ENCODE data around the gene DUSP5.

Gene DUSP5

DNA sequence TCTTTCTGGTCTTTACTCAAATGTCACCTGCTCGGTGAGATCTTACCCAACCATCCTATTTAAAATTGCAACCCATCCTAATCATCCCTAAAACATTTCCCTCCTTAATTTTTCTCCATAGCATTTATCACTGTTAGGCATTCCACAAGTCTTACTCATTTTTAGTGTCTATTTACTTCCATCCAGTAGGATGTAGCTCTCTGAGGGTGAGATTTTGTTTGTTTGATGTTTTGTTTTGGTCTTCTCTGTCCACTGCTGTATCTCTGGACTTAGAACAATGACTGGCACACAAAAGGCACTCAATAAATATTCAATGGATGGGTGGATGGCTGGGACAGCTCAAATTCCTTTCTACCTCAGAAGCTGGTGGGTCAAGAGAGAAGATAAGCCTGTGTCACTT, 15.8 kb upstream of the DUSP5 start:
- no peak for DNase-seq

DNA sequence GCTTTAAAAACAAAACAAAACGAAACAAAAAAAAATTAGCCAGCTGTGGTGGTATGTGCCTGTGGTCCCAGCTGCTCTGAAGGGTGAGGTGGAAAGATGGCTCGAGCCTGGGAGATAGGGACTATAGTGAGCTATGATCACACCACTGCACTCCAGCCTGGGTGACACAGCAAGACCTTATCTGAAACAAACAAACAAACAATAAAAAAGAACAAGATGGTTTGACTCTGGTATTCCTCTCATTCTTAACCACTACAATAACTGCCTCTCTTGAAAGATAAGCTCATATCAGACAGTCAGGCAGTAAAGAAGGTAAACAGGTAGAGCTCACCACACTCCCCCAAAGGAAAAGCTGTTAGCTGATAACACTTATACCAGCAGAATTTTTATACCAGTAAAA, 14.1 kb upstream of the DUSP5 start:
- no peak for DNase-seq

DNA sequence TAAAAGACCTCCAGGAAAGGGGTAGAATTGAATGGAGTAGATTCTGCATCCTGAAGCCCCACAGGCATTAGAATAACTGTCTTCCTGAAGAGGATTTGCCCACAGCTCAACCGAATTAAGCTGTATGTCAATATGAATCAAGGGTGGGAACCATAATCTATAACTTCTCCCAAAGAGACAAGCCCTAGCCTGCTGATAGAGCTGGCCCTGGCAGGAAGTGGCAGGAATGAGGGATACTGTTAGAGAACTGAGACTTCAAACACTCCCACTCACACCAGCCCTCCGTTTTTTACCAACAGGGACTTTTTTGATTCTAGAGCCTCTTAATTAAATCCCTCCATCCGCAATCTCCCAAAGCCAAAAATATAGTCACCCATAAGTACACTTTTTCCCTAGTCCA, 12.2 kb upstream of the DUSP5 start:
- DNase-seq: no peak

DNA sequence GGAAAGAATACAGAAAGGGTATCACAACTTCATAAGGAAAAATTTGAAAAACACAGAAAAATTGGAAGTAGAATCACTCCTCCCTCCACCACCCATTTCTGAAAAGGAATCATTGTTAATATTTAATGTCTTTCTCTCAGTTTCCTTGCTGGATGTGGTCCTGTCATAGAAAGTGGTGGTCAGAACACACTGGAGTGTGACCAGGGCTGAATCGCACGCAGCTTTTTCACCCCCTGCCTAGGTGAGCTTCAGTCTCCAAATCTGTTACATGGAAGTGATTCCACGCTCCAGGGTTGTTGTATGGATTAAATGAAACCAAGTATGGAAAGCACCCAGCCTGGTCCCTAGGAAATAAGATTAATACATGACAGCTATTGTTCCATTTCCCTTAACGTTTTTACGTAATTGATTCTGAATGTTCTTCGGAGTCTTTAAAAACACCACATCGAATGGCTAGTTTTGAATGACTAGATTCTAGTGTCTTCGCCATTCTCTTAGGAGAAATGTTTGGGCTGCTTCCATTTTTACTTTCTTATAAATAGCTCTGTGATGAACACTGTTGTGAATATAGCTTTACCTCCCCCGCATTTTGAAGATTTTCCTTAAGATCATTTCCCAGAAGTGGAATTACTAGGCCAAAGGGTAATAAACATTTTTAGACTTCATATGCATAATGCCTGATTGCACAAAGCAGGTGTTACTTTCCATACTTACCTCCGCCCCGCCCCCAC, 10.9 kb upstream of the DUSP5 start:
- DNase-seq: no peak

DNA sequence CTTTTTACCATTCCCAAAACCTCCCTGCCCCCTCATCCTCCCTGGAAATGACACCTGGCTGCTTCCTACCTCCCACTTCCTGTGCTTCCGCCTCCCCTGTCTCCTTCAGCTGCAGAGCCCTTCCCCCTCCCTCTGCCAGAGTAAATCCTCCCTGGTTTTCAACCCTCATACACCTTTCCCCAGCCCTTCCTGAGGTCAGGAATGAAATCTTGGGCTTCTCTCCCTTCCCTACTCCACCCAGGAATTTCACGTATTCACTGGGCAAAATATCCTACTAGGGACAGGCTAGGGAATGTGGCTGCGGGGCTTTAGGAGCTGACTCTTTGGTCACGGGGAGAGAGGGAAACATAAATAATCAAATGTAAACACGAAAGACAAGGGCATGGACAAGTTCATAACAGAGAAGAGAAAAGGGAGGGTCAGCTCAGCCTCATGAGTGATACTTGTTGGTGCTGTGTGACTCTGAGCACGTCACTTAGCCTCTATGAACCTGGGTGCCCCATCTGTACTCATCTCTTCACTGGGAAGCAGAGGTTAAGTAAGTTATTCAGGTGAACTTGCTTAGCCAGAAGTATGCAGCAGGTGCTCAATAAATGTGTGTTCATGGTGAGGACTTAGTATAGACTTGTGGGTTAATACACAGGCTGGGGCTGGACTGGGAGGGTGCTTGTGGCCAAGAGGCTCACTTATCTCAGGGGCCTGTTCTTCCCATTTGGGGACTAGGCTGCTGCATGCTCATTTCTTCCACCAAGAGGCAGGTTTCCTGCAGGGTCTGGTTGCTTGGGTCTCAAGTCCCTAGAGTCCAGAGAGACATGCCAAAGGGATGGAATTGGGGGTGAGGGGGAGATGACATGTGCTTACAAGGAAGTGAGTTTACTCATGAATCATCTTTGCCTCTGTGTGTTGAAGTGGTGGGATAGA, 10.0 kb upstream of the DUSP5 start:
- no peak for DNase-seq

DNA sequence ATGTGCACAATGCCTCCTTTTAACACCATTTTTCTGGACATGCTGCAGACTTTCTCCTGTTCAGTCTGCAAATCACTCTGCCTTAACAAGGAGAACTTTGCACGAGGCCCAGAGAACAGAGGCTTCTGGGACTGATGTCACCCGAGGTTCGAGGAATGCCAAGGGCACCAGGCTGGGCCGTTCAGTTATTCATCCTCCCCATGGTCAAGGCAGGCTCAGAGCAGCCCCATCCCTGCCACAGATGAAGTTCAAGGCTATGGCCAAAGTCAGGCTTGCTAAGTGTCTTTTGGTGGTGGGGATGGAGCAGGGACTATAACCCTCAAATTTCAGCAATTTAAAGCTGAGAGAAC, 9.4 kb upstream of the DUSP5 start:
- DNase-seq: no peak

DNA sequence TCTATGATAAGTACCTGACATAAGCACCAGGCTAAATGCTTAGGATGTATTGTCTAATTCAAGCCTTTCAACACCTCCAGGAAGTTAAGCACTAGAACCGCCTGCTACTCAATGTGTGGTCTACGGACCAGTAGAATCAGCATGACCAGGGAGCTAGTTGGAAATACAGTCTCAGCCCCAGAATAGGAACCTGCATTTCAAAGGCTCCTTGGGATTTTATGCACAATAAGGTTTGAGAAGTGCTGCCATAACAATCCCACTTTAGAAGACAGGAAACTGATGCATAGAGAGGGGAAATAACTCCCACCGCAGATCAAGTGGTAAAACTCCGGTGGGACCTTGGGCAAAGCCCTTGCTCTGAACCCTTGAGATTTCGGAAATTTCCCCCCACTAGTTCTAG, 8.8 kb upstream of the DUSP5 start:
- DNase-seq: no peak

DNA sequence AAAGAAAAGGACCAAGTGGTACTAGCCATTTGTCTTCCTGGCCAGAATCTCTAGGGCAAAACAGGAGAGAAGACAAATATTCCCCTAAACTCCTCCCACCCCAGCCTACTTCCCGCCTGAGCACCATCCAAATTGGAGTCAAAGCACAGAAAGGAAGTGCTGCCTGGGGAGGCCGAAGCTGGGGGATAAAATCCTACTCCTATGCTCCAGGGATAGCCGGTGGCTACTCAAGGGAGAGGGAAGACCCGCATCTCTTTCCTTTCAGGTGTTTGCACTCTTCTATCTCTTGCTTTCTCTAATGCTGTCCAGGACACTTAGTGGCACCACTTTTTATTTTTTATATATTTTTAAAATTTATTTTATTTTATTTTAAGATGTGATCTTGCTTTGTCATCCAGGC, 7.1 kb upstream of the DUSP5 start:
- no peak for DNase-seq

DNA sequence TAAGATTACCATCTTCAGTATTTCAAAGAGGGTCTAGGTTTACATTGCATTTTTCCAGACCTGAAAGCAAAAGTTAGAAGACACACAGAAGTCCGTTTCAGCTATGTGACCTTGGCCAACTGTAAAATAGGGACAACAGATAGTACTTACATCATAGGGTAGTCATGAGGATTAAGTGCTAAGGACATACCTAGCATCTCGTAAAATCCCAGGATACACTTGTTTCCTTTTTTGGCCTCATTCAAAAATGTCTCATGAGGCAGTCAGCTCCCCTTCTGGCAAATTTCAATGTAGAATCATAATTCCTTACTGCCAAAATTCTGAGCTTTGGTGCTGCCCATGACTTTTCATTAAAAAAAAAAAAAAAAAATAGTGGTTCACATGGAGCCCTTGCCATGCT, 6.4 kb upstream of the DUSP5 start:
- DNase-seq: no peak

DNA sequence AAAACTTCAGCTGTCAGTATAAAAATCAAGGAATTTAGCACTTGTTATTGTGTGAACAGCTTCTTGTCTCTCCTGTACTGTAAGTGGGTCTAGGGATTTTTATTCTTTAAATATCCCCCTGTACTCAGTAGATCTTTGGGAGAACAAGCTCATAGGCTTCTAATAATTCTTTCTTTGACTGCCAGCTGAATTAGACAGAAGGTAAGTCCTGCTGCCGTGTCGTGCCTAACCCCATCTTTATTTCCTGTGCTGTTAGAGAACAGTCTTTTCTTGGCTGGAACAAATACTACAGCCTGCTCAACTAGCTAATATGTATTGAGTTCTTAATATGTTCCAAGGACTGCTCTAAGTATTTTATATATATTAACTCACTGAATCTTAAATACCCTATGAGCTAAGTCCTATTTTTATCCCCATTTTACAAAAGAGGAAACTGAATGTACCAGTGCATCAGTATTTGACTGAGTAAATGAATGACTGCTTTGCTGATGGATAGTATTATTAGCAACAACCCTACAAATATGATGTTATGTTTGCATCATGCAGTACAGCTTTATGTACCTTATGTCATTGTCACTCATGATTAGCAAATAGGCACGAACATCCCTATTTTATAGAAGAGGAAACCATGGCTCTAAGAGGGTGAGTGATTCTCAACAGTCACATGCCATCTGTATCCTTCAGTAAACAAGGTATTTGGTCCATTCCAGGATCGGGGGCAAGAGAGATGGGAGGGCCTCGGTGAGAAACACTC, 5.5 kb upstream of the DUSP5 start:
- DNase-seq: no peak

DNA sequence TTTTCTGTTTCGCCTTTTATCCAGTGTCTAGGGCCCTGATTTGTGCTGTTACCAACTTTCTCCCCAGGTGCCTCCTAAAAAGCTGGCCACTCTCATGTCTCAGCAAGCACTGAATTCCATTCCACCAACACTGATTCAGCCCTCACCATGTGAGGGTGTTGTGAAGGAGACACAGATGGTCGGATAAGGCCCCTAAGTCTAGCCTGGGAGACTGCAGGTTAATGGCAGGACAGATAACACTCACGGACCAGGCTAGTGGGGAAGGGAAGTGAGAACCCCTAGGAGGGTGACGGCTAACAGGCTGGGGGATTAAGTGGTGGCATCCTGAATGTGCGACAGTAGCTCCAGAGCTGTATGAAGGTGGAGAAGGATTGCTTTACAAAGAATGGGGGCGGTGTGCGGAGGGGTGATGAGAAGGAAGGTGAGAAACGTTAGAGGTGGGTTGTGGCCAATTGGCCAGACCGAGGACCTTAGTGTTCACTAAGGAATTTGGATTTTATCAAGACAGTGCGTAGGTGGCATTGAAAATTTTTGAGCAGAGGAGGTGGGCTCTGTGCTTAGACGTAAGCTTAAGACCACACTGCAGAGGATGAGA, 3.8 kb upstream of the DUSP5 start:
- DNase-seq: no peak

DNA sequence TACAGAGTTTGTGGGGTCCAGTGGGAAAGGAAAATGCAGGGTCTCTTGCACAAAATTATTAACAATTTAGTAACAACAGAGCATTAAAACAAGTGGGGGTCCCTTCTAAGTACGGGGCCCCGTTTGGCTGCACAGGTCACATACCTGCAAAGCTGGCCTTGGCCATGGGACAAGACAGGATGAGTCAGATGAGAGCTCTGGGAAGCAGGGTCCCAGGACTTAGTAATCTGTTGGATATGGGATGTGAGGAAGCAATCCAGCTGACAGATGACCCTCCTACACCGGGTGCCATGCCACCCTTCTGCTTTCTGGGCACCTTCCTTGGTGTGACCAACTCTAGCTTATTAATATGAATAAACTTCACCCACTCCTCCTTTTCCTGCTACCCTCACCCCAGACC, 3.2 kb upstream of the DUSP5 start:
- DNase-seq: no peak

DNA sequence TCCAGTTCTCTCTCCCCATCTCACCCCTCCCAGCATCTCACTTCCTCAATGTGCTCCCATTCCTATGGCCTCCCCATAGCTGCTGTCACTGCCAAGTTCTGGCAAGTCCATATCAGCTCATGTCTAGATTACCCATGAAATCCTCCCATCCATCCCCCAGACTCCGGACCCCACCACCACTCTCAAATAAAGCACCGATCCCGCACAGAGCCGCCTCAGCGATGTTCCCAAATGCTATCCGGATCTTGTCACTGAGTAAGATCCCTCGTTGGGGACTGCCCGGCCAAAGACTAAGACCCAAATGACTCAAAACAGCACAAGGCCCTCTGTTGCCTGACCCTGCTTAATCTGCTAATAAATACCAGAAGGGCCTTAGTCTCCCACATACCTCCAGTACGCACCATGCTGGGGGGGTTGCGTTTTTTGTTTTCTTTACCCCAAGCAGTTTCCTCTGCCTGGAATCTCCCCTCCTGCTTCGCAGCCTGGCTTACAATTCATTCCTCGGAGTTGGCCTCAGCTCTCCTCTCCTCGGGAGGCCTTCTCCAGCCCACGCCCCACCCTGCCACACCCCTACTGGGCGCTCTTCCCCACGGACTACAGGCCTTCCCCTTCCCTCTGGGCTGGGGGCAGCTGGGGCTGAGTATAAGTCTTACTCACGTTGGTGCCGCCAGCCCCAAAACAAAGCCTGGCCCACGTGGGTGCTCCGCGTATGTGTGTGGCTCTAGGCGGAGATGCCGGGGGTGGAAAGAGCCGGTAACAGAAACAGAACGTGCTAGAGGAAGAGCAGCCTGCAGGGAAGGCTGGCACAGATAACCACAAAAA, 1.8 kb upstream of the DUSP5 start:
- peak; percentile 58 for DNase-seq

DNA sequence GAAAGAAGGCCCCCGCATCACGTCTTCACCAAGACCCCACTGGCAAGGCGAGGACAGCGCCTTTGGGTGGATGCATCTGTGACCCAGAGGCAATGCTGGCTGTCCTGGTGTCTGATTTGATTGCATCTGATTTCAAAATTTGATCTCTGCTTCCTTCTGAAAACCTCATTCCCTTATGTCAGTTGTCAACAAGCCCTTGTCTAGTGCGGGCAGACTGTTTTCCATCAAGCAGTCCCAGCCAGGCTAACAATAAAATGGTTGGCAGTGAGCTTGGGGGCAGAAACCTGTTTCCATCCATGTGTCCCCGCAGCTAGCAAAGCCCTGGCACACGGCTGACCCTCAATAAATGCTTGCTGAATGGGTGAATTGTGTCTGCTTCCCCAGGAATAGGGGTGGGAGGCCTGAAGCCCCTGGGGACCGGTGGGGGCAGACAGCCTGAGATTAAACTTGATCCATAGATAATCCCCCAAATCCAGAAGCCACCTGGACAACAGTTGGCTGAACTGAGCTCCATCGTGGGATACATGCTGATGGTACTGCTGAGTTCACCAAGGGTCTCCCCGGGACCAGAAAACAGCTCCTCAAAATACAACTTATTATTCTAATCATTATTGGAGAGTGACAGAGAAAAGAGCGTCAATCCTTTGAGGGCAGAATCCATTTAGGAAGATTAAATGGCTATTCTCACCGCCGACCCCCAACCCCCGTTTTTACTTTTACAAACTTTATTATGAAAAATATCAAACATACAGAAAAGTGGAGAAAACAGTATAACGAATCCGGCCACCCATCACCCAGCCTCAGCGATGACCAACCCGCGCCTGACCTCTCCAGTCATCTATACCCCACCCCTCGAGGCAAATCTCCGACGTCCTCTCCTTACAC, 912 bp upstream of the DUSP5 start:
- DNase-seq: no peak

DNA sequence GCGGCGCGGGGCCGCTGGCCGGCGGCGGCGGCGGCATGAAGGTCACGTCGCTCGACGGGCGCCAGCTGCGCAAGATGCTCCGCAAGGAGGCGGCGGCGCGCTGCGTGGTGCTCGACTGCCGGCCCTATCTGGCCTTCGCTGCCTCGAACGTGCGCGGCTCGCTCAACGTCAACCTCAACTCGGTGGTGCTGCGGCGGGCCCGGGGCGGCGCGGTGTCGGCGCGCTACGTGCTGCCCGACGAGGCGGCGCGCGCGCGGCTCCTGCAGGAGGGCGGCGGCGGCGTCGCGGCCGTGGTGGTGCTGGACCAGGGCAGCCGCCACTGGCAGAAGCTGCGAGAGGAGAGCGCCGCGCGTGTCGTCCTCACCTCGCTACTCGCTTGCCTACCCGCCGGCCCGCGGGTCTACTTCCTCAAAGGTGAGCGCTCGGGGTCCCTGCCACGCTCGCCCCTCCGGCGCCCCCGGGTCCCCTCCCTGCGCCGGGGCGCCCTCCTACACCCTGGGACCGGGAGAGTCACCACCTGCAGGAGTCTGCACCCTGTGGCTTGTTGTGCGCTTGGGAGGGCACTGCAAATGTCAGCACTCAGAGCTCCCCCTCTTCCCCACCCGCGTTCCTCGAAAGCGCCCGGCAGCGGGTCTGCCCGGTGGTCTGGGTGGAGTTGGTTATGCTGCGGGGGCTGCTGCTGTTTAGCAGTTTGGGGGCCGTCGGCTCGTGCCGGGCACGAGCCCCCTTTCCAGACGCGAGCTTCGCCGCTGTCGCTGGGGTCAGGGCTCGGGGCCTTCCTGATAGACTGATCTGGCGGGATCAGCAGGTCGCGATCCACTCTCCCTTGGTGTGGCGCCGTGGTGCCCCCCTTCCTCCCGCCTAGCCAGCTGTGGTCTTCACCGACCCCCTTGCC, 627 bp downstream of the DUSP5 start:
- DNase-seq: peak; percentile 71

DNA sequence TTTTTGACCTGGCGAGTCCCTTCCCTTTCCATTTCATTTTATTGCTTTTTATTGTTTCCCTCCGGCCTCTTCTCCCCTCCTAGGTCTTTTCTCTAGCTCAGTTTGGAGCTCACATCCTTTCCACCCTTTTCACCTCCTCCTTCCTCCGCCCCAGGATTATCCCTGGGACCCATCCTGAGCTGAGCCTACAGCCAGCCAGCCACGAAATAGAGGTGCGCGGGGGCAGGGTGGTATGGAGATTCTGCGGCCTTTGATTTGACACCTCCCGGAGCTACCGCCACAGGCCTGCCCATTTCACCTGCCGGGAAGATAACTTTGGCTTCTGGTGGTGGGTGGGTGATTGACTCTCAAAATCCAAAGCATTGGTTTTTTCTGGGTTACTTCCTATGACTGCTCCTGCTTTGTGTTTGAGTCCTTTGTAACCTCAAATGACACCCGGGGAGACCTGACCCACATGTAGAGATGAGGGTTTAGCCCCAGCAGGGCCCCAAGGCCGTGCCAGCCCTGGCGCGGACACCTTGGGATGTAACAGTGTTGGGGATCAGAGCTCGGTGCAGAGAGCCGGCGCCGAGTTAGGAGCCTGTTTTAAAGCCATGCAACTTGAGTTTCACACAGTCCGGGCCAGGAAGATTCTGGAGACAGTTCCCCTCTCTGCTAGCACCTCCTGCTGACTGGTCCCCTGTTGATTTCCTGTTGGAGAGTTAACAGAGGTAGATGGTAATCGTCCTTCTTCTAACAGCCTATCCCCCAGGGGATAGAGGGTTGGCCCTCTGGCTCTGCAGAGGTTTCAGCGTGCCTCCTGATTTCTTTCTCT, 1.5 kb downstream of the DUSP5 start:
- DNase-seq: peak; percentile 54

DNA sequence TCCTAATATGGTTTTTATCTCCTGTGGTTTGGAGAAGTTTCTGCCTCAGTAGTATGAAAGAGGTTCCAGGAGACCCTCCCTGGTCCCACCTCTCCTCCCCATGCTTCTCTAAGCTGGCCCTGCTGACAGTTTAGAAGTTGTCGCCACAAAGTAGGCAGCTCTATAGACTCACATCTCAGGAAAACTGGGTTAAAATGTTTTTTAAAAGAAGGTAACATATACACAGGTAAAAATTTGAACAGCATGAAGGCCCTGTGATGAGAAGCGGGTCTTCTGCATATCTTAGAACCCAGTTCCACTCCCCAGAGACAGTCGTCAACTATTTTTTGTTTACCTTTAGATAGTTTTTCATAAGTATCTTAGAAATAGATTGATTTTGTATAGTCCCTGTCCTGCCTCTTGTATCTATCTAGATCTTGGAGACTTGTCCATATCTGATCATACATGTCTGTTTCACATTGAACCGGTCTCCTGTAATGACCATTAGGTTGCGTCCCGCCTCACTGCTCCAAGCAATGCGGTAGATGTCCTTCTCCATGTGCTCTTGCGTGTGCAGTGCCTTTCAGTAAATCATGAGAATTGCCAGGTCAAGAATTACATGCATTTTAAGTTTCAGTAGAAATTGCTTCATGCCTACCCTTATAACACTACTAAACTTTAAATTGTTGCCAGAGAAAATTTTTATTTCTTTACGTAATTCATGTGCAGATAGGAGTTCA, 2.2 kb downstream of the DUSP5 start:
- no peak for DNase-seq

DNA sequence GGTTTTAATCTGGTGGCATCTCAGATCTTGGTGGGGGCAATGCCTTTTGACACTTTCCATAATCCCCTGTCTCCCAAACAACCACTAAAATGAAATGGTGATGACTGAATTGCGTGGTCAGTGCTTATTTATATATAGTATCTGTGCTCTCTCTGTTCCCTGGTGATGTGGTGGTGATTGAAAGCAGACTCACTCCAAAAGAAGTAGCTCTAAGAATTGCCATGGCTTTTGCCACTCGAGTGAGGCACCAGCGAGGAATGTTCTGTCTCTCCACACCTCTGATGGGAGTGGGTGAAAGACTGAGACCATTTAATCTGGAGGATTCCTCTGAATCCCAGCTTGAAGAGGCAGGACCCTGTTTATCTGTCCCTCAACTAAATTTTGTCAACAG, 2.8 kb downstream of the DUSP5 start:
- DNase-seq: no peak

Data from CD4-positive, alpha-beta T cell treated with Interleukin-17A for 4 hours (primary cell).